NCI-H146 (cell line): Measurements from ENCODE around the gene ASXL1.
"Not testable (repeated sequence)": the region's sequence is repeated elsewhere in the genome, so short reads cannot be mapped to it uniquely, and the experiment has no call there.

Source experiments
- DNase-seq: peaks from one replicate; lab custom pipeline; 2025; lab: John Stamatoyannopoulos, UW

The ASXL1 gene

GRCh38 chr20:32362901-32363364 is 4.8 kb downstream of the ASXL1 start:
- no peak for DNase-seq

GRCh38 chr20:32363492-32363891 is 5.4 kb downstream of the ASXL1 start:
- no peak for DNase-seq

GRCh38 chr20:32364554-32365208 is 6.5 kb downstream of the ASXL1 start:
- DNase-seq: no peak

GRCh38 chr20:32365564-32365963 is 7.4 kb downstream of the ASXL1 start:
- DNase-seq: no peak

GRCh38 chr20:32366380-32366779 is 8.2 kb downstream of the ASXL1 start:
- no peak for DNase-seq

GRCh38 chr20:32368323-32368722 is 10.2 kb downstream of the ASXL1 start:
- DNase-seq: no peak

GRCh38 chr20:32368925-32369324 is 10.8 kb downstream of the ASXL1 start:
- DNase-seq: no peak

GRCh38 chr20:32370897-32371296 is 12.8 kb downstream of the ASXL1 start:
- no peak for DNase-seq

GRCh38 chr20:32378461-32378860 is 20.3 kb downstream of the ASXL1 start:
- DNase-seq: no peak

- not testable (repeated sequence) for DNase-seq
Observed at GRCh38 chr20:32380037-32380436, 21.9 kb downstream of the ASXL1 start.

GRCh38 chr20:32380745-32381144 is 22.6 kb downstream of the ASXL1 start:
- DNase-seq: no peak

- no peak for DNase-seq
Observed at GRCh38 chr20:32382102-32382950, 24.2 kb downstream of the ASXL1 start.

GRCh38 chr20:32383441-32383840 is 25.3 kb downstream of the ASXL1 start:
- not testable (repeated sequence) for DNase-seq

GRCh38 chr20:32385541-32385940 is 27.4 kb downstream of the ASXL1 start:
- DNase-seq: no peak

- no peak for DNase-seq
Observed at GRCh38 chr20:32386091-32386490, 28.0 kb downstream of the ASXL1 start.

GRCh38 chr20:32387252-32387651 is 29.1 kb downstream of the ASXL1 start:
- DNase-seq: no peak

GRCh38 chr20:32391003-32391402 is 32.9 kb downstream of the ASXL1 start:
- DNase-seq: no peak

GRCh38 chr20:32395066-32395465 is 36.9 kb downstream of the ASXL1 start:
- DNase-seq: no peak

- DNase-seq: no peak
Observed at GRCh38 chr20:32396646-32397160, 38.6 kb downstream of the ASXL1 start.

GRCh38 chr20:32397567-32398084 is 39.5 kb downstream of the ASXL1 start:
- DNase-seq: no peak

GRCh38 chr20:32400476-32400875 is 42.3 kb downstream of the ASXL1 start:
- DNase-seq: no peak

GRCh38 chr20:32404017-32404416 is 45.9 kb downstream of the ASXL1 start:
- DNase-seq: no peak

GRCh38 chr20:32406701-32407100 is 48.6 kb downstream of the ASXL1 start:
- no peak for DNase-seq
